Mesendoderm (in vitro differentiated cells): ENCODE measurements around the gene GALNT18.

Source experiments
- DNase-seq: peaks from one replicate; pipeline ENCODE4 v3.0.0; 2013
- H2AK5ac ChIP-seq: 2 replicates; pipeline ENCODE4 v1.6.1; 2013; ENCODE audit warnings: low read length, inconsistent platforms
- H2BK120ac ChIP-seq: 2 replicates; pipeline ENCODE4 v1.6.1; 2013; ENCODE audit warnings: low read depth, mild to moderate bottlenecking, low read length, moderate library complexity, mixed read lengths
- H2BK15ac ChIP-seq: replicated peaks from 2 replicates; pipeline ENCODE4 v1.6.1; 2013; ENCODE audit warnings: low read depth, mild to moderate bottlenecking, moderate library complexity
- H2BK5ac ChIP-seq: 2 replicates; pipeline ENCODE4 v1.6.1; 2013; ENCODE audit warnings: low read length, inconsistent platforms
- H3K18ac ChIP-seq: 2 replicates; pipeline ENCODE4 v1.6.1; 2013; ENCODE audit warnings: mild to moderate bottlenecking, low read length, mixed read lengths
- H3K23ac ChIP-seq: one replicate; pipeline ENCODE4 v1.6.1; 2013; ENCODE audit warnings: low read length
- H3K27ac ChIP-seq: 2 replicates; pipeline ENCODE4 v1.5.1; 2013; ENCODE audit warnings: low read depth, mild to moderate bottlenecking, inconsistent platforms, low read length, moderate library complexity
- H3K27me3 ChIP-seq: 2 replicates; pipeline ENCODE4 v1.6.1; 2013; ENCODE audit warnings: low read length, control low read depth, mild to moderate bottlenecking, inconsistent platforms; ENCODE audit not compliant: insufficient read depth, poor library complexity
- H3K36me3 ChIP-seq: 2 replicates; pipeline ENCODE4 v1.6.1; 2013; ENCODE audit warnings: low read length, inconsistent platforms; ENCODE audit not compliant: control insufficient read depth, insufficient read depth
- H3K4ac ChIP-seq: one replicate; pipeline ENCODE4 v1.6.1; 2013; ENCODE audit warnings: low read depth, mild to moderate bottlenecking, low read length, moderate library complexity
- H3K4me1 ChIP-seq: 2 replicates; pipeline ENCODE4 v1.6.1; 2013; ENCODE audit warnings: low read depth, low read length, inconsistent platforms; ENCODE audit not compliant: control insufficient read depth
- H3K4me2 ChIP-seq: 2 replicates; pipeline ENCODE4 v1.6.1; 2013; ENCODE audit warnings: low read length
- H3K4me3 ChIP-seq: 2 replicates; pipeline ENCODE4 v1.5.1; 2013; ENCODE audit warnings: mild to moderate bottlenecking, low read length
- H3K56ac ChIP-seq: one replicate; pipeline ENCODE4 v1.6.1; 2013; ENCODE audit warnings: low read length
- H3K79me1 ChIP-seq: 2 replicates; pipeline ENCODE4 v1.6.1; 2013; ENCODE audit warnings: low read length, inconsistent platforms
- H3K79me2 ChIP-seq: 2 replicates; pipeline ENCODE4 v1.6.1; 2013; ENCODE audit warnings: mild to moderate bottlenecking, low read length; ENCODE audit not compliant: control insufficient read depth, insufficient read depth
- H3K9ac ChIP-seq: 2 replicates; pipeline ENCODE4 v1.6.1; 2013; ENCODE audit warnings: low read length, inconsistent platforms
- H4K5ac ChIP-seq: one replicate; pipeline ENCODE4 v1.6.1; 2013; ENCODE audit warnings: low read length
- H4K8ac ChIP-seq: one replicate; pipeline ENCODE4 v1.6.1; 2013; ENCODE audit warnings: low read depth, mild to moderate bottlenecking, control low read depth, low read length, moderate library complexity
- WGBS: extraction: QIAGEN DNeasy Blood & Tissue Kit; methylation state at CpG from one replicate; pipeline ENCODE4 v1.1.7; 2013; ENCODE audit warnings: low lambda C conversion rate, missing lambda C conversion rate; ENCODE audit not compliant: insufficient coverage; ENCODE audit errors: extremely low coverage; 5-methylcytosine and 5-hydroxymethylcytosine counted together

The GALNT18 gene

GRCh38 chr11:11346303-11346702 is 275.5 kb downstream of the GALNT18 start:
- no peaks in the 10 kb centered on the region for H3K36me3 ChIP-seq
- H3K4me3 ChIP-seq = no peak overlapping the region
- no peak overlapping the region for H3K9ac ChIP-seq
- H3K23ac ChIP-seq = no peak overlapping the region
- H3K18ac ChIP-seq = no peak overlapping the region
- no peak overlapping the region for H3K27ac ChIP-seq
- no peak overlapping the region for H4K8ac ChIP-seq
- H3K56ac ChIP-seq = no peak overlapping the region
- no peak overlapping the region for H3K4me2 ChIP-seq
- H2BK5ac ChIP-seq = no peak overlapping the region
- H3K4ac ChIP-seq = no peak overlapping the region
- WGBS = no CpG with 5 or more reads among the region's 4 CpGs
- H3K27me3 ChIP-seq = no peaks in the 10 kb centered on the region
- H2BK15ac ChIP-seq = no peak overlapping the region
- DNase-seq = no peak
- no peak overlapping the region for H2AK5ac ChIP-seq
- no peaks in the 10 kb centered on the region for H3K79me1 ChIP-seq
- no peak overlapping the region for H4K5ac ChIP-seq
- H2BK120ac ChIP-seq = no peak overlapping the region
- no peaks in the 10 kb centered on the region for H3K79me2 ChIP-seq
- no peaks in the 10 kb centered on the region for H3K4me1 ChIP-seq

GRCh38 chr11:11345099-11345498 is 276.7 kb downstream of the GALNT18 start:
- H3K4me2 ChIP-seq = no peak overlapping the region
- no peaks in the 10 kb centered on the region for H3K36me3 ChIP-seq
- no peak overlapping the region for H2AK5ac ChIP-seq

GRCh38 chr11:11344045-11344444 is 277.8 kb downstream of the GALNT18 start:
- Histone ChIP-seq H2BK120ac (no peak overlapping the region), H3K79me1 (no peaks in the 10 kb centered on the region), H4K8ac (no peak overlapping the region), H2BK5ac (no peak overlapping the region), H3K9ac (no peak overlapping the region), H3K4me3 (no peak overlapping the region), H2BK15ac (no peak overlapping the region), H3K27me3 (no peaks in the 10 kb centered on the region), H4K5ac (no peak overlapping the region), H3K4ac (no peak overlapping the region), H3K4me2 (no peak overlapping the region), H3K18ac (no peak overlapping the region), H3K4me1 (no peaks in the 10 kb centered on the region), H3K27ac (no peak overlapping the region), H3K23ac (no peak overlapping the region), H3K56ac (no peak overlapping the region), H3K36me3 (no peaks in the 10 kb centered on the region), H2AK5ac (no peak overlapping the region), H3K79me2 (no peaks in the 10 kb centered on the region)
- WGBS = no CpG with 5 or more reads among the region's 3 CpGs
- no peak for DNase-seq

More at GRCh38 chr11:11345099-11345498, 276.7 kb downstream of the GALNT18 start:
- Histone ChIP-seq H3K4me3 (no peak overlapping the region), H3K56ac (no peak overlapping the region), H4K8ac (no peak overlapping the region), H3K27me3 (no peaks in the 10 kb centered on the region), H3K79me1 (no peaks in the 10 kb centered on the region), H4K5ac (no peak overlapping the region), H3K4me1 (no peaks in the 10 kb centered on the region), H2BK5ac (no peak overlapping the region), H3K18ac (no peak overlapping the region), H3K27ac (no peak overlapping the region), H3K23ac (no peak overlapping the region), H3K79me2 (no peaks in the 10 kb centered on the region), H3K4ac (no peak overlapping the region), H3K9ac (no peak overlapping the region), H2BK120ac (no peak overlapping the region), H2BK15ac (no peak overlapping the region)
- no CpG with 5 or more reads among the region's 1 CpG for WGBS
- no peak for DNase-seq

- no peaks in the 10 kb centered on the region for H3K36me3 ChIP-seq
- WGBS = no CpG with 5 or more reads among the region's 1 CpG
- H3K27me3 ChIP-seq = no peaks in the 10 kb centered on the region
- H2BK15ac ChIP-seq = no peak overlapping the region
- H3K4me3 ChIP-seq = no peak overlapping the region
- no peak overlapping the region for H4K8ac ChIP-seq
- H2BK120ac ChIP-seq = no peak overlapping the region
- no peak for DNase-seq
- H3K56ac ChIP-seq = no peak overlapping the region
- no peaks in the 10 kb centered on the region for H3K79me2 ChIP-seq
- no peak overlapping the region for H3K4me2 ChIP-seq
- no peak overlapping the region for H2BK5ac ChIP-seq
- H3K27ac ChIP-seq = no peak overlapping the region
- no peak overlapping the region for H3K23ac ChIP-seq
- H3K79me1 ChIP-seq = no peaks in the 10 kb centered on the region
- H4K5ac ChIP-seq = no peak overlapping the region
- H3K4ac ChIP-seq = no peak overlapping the region
- H3K9ac ChIP-seq = no peak overlapping the region
- no peak overlapping the region for H2AK5ac ChIP-seq
- peaks cover 6% of the 10 kb centered on the region for H3K4me1 ChIP-seq
- no peak overlapping the region for H3K18ac ChIP-seq
Observed at GRCh38 chr11:11338304-11338703, 283.5 kb downstream of the GALNT18 start.

- H3K4me1 ChIP-seq = peaks cover 6% of the 10 kb centered on the region
- no peak overlapping the region for H3K27ac ChIP-seq
- no CpG with 5 or more reads among the region's 4 CpGs for WGBS
- H2BK15ac ChIP-seq = no peak overlapping the region
- H2BK5ac ChIP-seq = no peak overlapping the region
- no peak overlapping the region for H3K9ac ChIP-seq
- no peaks in the 10 kb centered on the region for H3K36me3 ChIP-seq
- no peaks in the 10 kb centered on the region for H3K79me1 ChIP-seq
- no peak overlapping the region for H4K5ac ChIP-seq
- H2BK120ac ChIP-seq = no peak overlapping the region
- no peak overlapping the region for H3K18ac ChIP-seq
- H3K79me2 ChIP-seq = no peaks in the 10 kb centered on the region
- no peak overlapping the region for H3K56ac ChIP-seq
- no peak overlapping the region for H2AK5ac ChIP-seq
- H3K4me3 ChIP-seq = no peak overlapping the region
- H3K27me3 ChIP-seq = no peaks in the 10 kb centered on the region
- no peak overlapping the region for H4K8ac ChIP-seq
- no peak for DNase-seq
- no peak overlapping the region for H3K23ac ChIP-seq
- H3K4ac ChIP-seq = no peak overlapping the region
- no peak overlapping the region for H3K4me2 ChIP-seq
Observed at GRCh38 chr11:11336664-11337063, 285.1 kb downstream of the GALNT18 start.

- no peak overlapping the region for H3K9ac ChIP-seq
- H3K4me1 ChIP-seq = peaks cover 6% of the 10 kb centered on the region
- no peak overlapping the region for H3K23ac ChIP-seq
- no peak overlapping the region for H3K56ac ChIP-seq
- no peak overlapping the region for H3K18ac ChIP-seq
- no peaks in the 10 kb centered on the region for H3K36me3 ChIP-seq
- no peaks in the 10 kb centered on the region for H3K79me2 ChIP-seq
- no peak overlapping the region for H2BK120ac ChIP-seq
- peak; percentile 53 for DNase-seq
- H2BK5ac ChIP-seq = no peak overlapping the region
- no peaks in the 10 kb centered on the region for H3K27me3 ChIP-seq
- no peak overlapping the region for H2BK15ac ChIP-seq
- H2AK5ac ChIP-seq = no peak overlapping the region
- H4K8ac ChIP-seq = no peak overlapping the region
- H4K5ac ChIP-seq = no peak overlapping the region
- no peak overlapping the region for H3K4me3 ChIP-seq
- H3K79me1 ChIP-seq = no peaks in the 10 kb centered on the region
- H3K4ac ChIP-seq = no peak overlapping the region
- WGBS = no CpG with 5 or more reads among the region's 2 CpGs
- no peak overlapping the region for H3K27ac ChIP-seq
- no peak overlapping the region for H3K4me2 ChIP-seq
Observed at GRCh38 chr11:11335043-11335442, 286.8 kb downstream of the GALNT18 start.
